Panc1 (cell line): ENCODE measurements around the gene PDE4B. TPM values are rescaled to one million over a fixed set of nuclear protein-coding genes. Genes with fewer than 3 reads are reported as not detected.

Source experiments
- ATAC-seq: fragments of 200-7000 bp; cut with Tn5 transposase; 2 replicates; pipeline ENCODE4 v1.9.1; 2020; ENCODE audit warnings: mild to moderate bottlenecking, moderate library complexity
- BruUV-seq: library from RNA; stranded (reverse); fragments of 400-500 nt; replicated peaks from 2 replicates; lab custom pipeline; 2021; lab: Mats Ljungman, UMichigan
- CTCF ChIA-PET: fragments of 300-600 bp; sonication (Branson Sonifier 250); formaldehyde crosslinking; loops from one replicate; lab custom pipeline; 2022; ENCODE audit warnings: antibody characterized with exemption; lab: Charles Lee
- POLR2A ChIA-PET: fragments of 300-600 bp; sonication (Branson Sonifier 250); formaldehyde crosslinking; loops from one replicate; lab custom pipeline; 2022; ENCODE audit warnings: antibody characterized with exemption; lab: Charles Lee
- DNase-seq: peaks from one replicate; pipeline ENCODE4 v3.0.0-alpha.2; 2010; ENCODE audit warnings: low read depth, low spot score
- H3K27ac ChIP-seq: 2 replicates; pipeline ENCODE4 v1.5.1; 2011; ENCODE audit warnings: mild to moderate bottlenecking, low read length, inconsistent platforms
- H3K27me3 ChIP-seq: fragments of 200-500 bp; sonication (Bioruptor generic); 2 replicates; pipeline ENCODE4 v1.6.0; 2014; ENCODE audit warnings: low read length, inconsistent platforms; ENCODE audit not compliant: control insufficient read depth, insufficient read depth
- H3K36me3 ChIP-seq: fragments of 200-500 bp; sonication (Bioruptor generic); 2 replicates; pipeline ENCODE4 v1.5.1; 2014; ENCODE audit warnings: inconsistent platforms, mild to moderate bottlenecking, low read length, moderate library complexity; ENCODE audit not compliant: control insufficient read depth, insufficient read depth
- H3K4me1 ChIP-seq: 2 replicates; pipeline ENCODE4 v1.5.1; 2011; ENCODE audit warnings: inconsistent platforms, mild to moderate bottlenecking, low read length, moderate library complexity; ENCODE audit not compliant: control insufficient read depth, insufficient read depth
- H3K4me3 ChIP-seq, 2 experiments: 2 replicates each; pipeline ENCODE4 v1.5.1; 2011 to 2012; ENCODE audit warnings: low read depth in 2 of 2, low read length in 2 of 2, mild to moderate bottlenecking in 2 of 2, inconsistent platforms in 1 of 2, moderate library complexity in 1 of 2
- H3K9me3 ChIP-seq: fragments of 200-500 bp; sonication (Bioruptor generic); 2 replicates; pipeline ENCODE4 v1.5.1; 2014; ENCODE audit warnings: low read depth, mild to moderate bottlenecking, inconsistent platforms, low read length, moderate library complexity; ENCODE audit not compliant: control insufficient read depth, insufficient read depth
- POLR2AphosphoS5 ChIP-seq: IDR thresholded peaks from 2 replicates; pipeline ENCODE4 v1.6.1; 2012; ENCODE audit warnings: mild to moderate bottlenecking, low read depth, low read length, moderate library complexity
- SIN3A ChIP-seq: IDR thresholded peaks from 2 replicates; pipeline ENCODE4 v1.6.1; 2012; ENCODE audit warnings: low read depth, mild to moderate bottlenecking, low read length, moderate library complexity, borderline replicate concordance; ENCODE audit not compliant: insufficient read depth
- TCF7L2 ChIP-seq: IDR thresholded peaks from 2 replicates; pipeline ENCODE4 v1.6.1; 2011; ENCODE audit warnings: mild to moderate bottlenecking, low read depth, low read length, inconsistent platforms
- in situ Hi-C: cut with HindIII; loops from 2 replicates; pipeline ENCODE4 v1.10.0; 2016; ENCODE audit warnings: low sequenced_read_pairs, low pct_unique_long_range_greater_than_20kb
- intact Hi-C: fragments of 100-400 bp; cut with micrococcal nuclease; formaldehyde crosslinking; loops from one replicate; pipeline ENCODE4 v1.10.0; 2022; ENCODE audit not compliant: unreplicated experiment
- total RNA-seq: library from RNA; stranded (reverse); gene quantifications from one replicate; pipeline ENCODE4 v1.2.1, GENCODE V29; 2021; ENCODE audit not compliant: unreplicated experiment
- TF ChIP-seq, protein P1 (sequence below), 2 experiments: IDR thresholded peaks; 2 replicates each; pipeline ENCODE4 v1.6.1; 2011 to 2012; ENCODE audit warnings: low read depth in 2 of 2, control low read depth in 1 of 2, low read length in 1 of 2, mild to moderate bottlenecking in 1 of 2, moderate library complexity in 1 of 2; ENCODE audit not compliant: insufficient read depth in 1 of 2
- TF ChIP-seq, protein P2 (sequence below): fragments of 450-650 bp; IDR thresholded peaks from 2 replicates; pipeline ENCODE4 v1.5.1; 2017; ENCODE audit warnings: mild to moderate bottlenecking

Gene PDE4B
- total RNA-seq, 1 experiment from 2014 or later: 0.26 TPM

DNA sequence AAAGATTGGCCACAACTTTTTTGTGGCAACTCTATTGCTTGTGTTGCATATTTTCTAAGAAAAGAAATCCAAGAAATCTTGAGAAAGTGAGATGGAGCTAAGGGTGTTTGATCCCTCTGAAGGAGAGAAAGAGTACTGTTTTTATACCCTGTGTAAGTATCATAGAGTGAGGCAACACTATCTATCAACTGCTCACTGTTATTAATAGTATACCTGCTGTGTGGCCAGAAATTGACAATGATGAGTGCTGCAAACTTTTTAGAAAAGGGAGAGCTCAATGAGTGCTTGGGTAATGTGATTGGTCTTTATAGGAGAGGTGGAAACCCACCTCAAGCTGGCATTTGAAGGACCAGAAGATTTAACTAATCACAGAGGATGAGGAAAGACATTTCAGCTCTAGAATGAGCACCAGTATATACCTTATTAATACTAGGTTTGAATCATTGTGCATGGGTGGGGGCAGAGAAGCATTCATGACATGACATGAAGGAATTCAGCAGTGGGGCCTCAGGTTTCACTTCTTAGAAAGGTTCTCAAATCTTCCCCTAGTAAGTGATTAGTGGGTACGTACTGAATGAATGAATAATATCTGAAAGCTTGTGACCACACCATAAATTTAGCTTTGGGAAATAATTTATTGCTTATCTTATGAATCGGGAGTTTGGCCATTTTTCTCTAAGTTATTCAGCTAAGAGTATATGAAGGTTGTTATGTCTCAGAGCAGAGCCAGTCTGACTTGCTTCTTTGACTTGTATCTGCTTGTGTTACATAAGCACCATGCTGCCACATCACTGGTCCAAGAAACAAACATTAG, 572.1 kb downstream of the PDE4B start:
- ChIA-PET POLR2A (no interaction called here), CTCF (no interaction called here)
- H3K4me3 ChIP-seq: no peak overlapping the region
- no peak overlapping the region for H3K27ac ChIP-seq
- no peaks in the 10 kb centered on the region for H3K9me3 ChIP-seq
- DNase-seq (no peak), ATAC-seq (no peak)
- TF ChIP-seq, protein P1, sequence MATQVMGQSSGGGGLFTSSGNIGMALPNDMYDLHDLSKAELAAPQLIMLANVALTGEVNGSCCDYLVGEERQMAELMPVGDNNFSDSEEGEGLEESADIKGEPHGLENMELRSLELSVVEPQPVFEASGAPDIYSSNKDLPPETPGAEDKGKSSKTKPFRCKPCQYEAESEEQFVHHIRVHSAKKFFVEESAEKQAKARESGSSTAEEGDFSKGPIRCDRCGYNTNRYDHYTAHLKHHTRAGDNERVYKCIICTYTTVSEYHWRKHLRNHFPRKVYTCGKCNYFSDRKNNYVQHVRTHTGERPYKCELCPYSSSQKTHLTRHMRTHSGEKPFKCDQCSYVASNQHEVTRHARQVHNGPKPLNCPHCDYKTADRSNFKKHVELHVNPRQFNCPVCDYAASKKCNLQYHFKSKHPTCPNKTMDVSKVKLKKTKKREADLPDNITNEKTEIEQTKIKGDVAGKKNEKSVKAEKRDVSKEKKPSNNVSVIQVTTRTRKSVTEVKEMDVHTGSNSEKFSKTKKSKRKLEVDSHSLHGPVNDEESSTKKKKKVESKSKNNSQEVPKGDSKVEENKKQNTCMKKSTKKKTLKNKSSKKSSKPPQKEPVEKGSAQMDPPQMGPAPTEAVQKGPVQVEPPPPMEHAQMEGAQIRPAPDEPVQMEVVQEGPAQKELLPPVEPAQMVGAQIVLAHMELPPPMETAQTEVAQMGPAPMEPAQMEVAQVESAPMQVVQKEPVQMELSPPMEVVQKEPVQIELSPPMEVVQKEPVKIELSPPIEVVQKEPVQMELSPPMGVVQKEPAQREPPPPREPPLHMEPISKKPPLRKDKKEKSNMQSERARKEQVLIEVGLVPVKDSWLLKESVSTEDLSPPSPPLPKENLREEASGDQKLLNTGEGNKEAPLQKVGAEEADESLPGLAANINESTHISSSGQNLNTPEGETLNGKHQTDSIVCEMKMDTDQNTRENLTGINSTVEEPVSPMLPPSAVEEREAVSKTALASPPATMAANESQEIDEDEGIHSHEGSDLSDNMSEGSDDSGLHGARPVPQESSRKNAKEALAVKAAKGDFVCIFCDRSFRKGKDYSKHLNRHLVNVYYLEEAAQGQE (IDR thresholded peaks at IDR 0.05; ENCODE audit: insufficient read depth in 1 of 2, low read depth in 2 of 2, low read length in 1 of 2): no peak
- TF ChIP-seq, protein P2, sequence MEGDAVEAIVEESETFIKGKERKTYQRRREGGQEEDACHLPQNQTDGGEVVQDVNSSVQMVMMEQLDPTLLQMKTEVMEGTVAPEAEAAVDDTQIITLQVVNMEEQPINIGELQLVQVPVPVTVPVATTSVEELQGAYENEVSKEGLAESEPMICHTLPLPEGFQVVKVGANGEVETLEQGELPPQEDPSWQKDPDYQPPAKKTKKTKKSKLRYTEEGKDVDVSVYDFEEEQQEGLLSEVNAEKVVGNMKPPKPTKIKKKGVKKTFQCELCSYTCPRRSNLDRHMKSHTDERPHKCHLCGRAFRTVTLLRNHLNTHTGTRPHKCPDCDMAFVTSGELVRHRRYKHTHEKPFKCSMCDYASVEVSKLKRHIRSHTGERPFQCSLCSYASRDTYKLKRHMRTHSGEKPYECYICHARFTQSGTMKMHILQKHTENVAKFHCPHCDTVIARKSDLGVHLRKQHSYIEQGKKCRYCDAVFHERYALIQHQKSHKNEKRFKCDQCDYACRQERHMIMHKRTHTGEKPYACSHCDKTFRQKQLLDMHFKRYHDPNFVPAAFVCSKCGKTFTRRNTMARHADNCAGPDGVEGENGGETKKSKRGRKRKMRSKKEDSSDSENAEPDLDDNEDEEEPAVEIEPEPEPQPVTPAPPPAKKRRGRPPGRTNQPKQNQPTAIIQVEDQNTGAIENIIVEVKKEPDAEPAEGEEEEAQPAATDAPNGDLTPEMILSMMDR: no peak
- TF ChIP-seq SIN3A: no peak
- no peak for TF ChIP-seq POLR2AphosphoS5
- no peak for TF ChIP-seq TCF7L2
- intact Hi-C loops: no loop called here
- no peaks in the 10 kb centered on the region for H3K27me3 ChIP-seq
- in situ Hi-C loops: no loop called here
- BruUV-seq: no TSS peak
- H3K4me1 ChIP-seq: no peaks in the 10 kb centered on the region
- no peaks in the 10 kb centered on the region for H3K36me3 ChIP-seq

DNA sequence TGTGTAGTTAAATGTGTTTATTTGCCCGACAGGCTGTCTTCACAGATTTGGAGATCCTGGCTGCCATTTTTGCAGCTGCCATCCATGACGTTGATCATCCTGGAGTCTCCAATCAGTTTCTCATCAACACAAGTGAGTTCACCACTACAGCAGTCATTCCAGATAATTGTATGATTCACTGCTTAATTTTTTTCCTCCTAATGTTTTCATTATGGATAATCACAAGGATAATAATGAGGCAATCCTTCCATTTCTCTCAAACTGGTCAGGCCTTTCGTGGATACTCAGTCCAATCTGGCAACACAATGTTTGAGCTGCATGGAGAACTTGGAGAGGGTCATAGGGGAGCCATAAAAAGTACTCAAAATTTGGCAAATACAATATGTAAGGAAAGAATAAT, 572.9 kb downstream of the PDE4B start:
- DNase-seq: no peak
- in situ Hi-C loops (no loop called here), intact Hi-C loops (no loop called here)
- H3K9me3 ChIP-seq: no peaks in the 10 kb centered on the region
- H3K27me3 ChIP-seq: no peaks in the 10 kb centered on the region
- H3K27ac ChIP-seq: no peak overlapping the region
- BruUV-seq: no TSS peak
- ChIA-PET POLR2A (no interaction called here), CTCF (no interaction called here)
- no peak for TF ChIP-seq TCF7L2
- TF ChIP-seq, protein P2: no peak
- no peak for TF ChIP-seq POLR2AphosphoS5
- TF ChIP-seq, protein P1 (IDR thresholded peaks at IDR 0.05; ENCODE audit: insufficient read depth in 1 of 2, low read depth in 2 of 2, low read length in 1 of 2): no peak
- TF ChIP-seq SIN3A: no peak
- no peak overlapping the region for H3K4me3 ChIP-seq
- no peak for ATAC-seq
- no peaks in the 10 kb centered on the region for H3K4me1 ChIP-seq
- H3K36me3 ChIP-seq: no peaks in the 10 kb centered on the region
